Spleen (tissue), 11 donors: Measurements from ENCODE around the gene IFNLR1. TPM values are rescaled to one million over a fixed set of nuclear protein-coding genes. Genes with fewer than 3 reads are reported as not detected.

Source experiments
- DNase-seq: peaks from one replicate; pipeline ENCODE4 v3.0.0-alpha.2; 2020
- H3K27ac ChIP-seq, 8 donors: fragments of 200-600 bp; sonication (generic) in 7 of 8; 1 replicate in 4 of 8; 2 replicates in 4 of 8; pipeline versions ENCODE4 v1.5.0 to v1.8.0; 2016 to 2021; ENCODE audit warnings: inconsistent platforms in 4 of 8, mild to moderate bottlenecking in 4 of 8, moderate library complexity in 1 of 8
- H3K27me3 ChIP-seq, 7 donors: fragments of 200-600 bp; sonication (generic) in 6 of 7; replicated peaks in 1 of 7; 1 replicate in 4 of 7; 2 replicates in 3 of 7; pipeline versions ENCODE4 v1.5.0 to v1.8.0; 2016 to 2021; ENCODE audit warnings: inconsistent platforms in 3 of 7, mild to moderate bottlenecking in 1 of 7
- H3K36me3 ChIP-seq, 6 donors: fragments of 200-600 bp; sonication (generic) in 5 of 6; 1 replicate in 4 of 6; 2 replicates in 2 of 6; pipeline versions ENCODE4 v1.5.0 to v1.8.0; 2016 to 2021; ENCODE audit warnings: inconsistent platforms in 2 of 6
- H3K4me1 ChIP-seq, 6 donors: fragments of 200-600 bp; sonication (generic) in 5 of 6; 1 replicate in 3 of 6; 2 replicates in 3 of 6; pipeline versions ENCODE4 v1.5.0 to v1.8.0; 2016 to 2021; ENCODE audit warnings: inconsistent platforms in 3 of 6
- H3K4me3 ChIP-seq, 8 donors: fragments of 200-600 bp; sonication (generic) in 7 of 8; 1 replicate in 4 of 8; 2 replicates in 4 of 8; pipeline versions ENCODE4 v1.5.0 to v1.8.0; 2016 to 2021; ENCODE audit warnings: inconsistent platforms in 4 of 8, mild to moderate bottlenecking in 4 of 8, moderate library complexity in 2 of 8
- H3K9me3 ChIP-seq, 8 donors: fragments of 200-600 bp; sonication (generic) in 7 of 8; 1 replicate in 4 of 8; 2 replicates in 4 of 8; pipeline versions ENCODE4 v1.5.0 to v1.8.0; 2016 to 2021; ENCODE audit warnings: inconsistent platforms in 4 of 8
- CTCF ChIP-seq, 11 experiments: fragments of 200-600 bp in 7 of 11; fragments of 450-650 bp in 4 of 11; sonication (generic) in 4 of 11; IDR thresholded peaks in 8 of 11; conservative IDR thresholded peaks in 3 of 11; 1 replicate in 7 of 11; 2 replicates in 4 of 11; pipeline versions ENCODE4 v1.4.0 to v1.8.0; 2016 to 2021; ENCODE audit warnings: antibody characterized with exemption in 11 of 11, inconsistent platforms in 4 of 11, mild to moderate bottlenecking in 1 of 11
- POLR2A ChIP-seq, 3 donors: fragments of 450-650 bp; IDR thresholded peaks; one replicate each; pipeline ENCODE4 v1.5.1; 2017; ENCODE audit warnings: antibody characterized with exemption in 3 of 3, mild to moderate bottlenecking in 1 of 3
- POLR2AphosphoS5 ChIP-seq, 3 donors: sonication (generic); formaldehyde crosslinking; IDR thresholded peaks; one replicate each; pipeline ENCODE4 v1.5.1; 2017; ENCODE audit warnings: antibody characterized with exemption in 3 of 3
- WGBS, 5 donors: extraction: QIAGEN DNeasy Blood & Tissue Kit in 3 of 5; methylation state at CpG; one replicate each; pipeline versions ENCODE4 v1.1.5 to v1.1.7; 2013 to 2018; 5-methylcytosine and 5-hydroxymethylcytosine counted together
- intact Hi-C: fragments of 100-400 bp; cut with DNase I; formaldehyde crosslinking; loops from one replicate; pipeline ENCODE4 v1.15.0; 2023; ENCODE audit warnings: low total_unique reads
- polyA plus RNA-seq, 3 donors: library from polyadenylated mRNA; stranded (reverse); fragments of 200-250 nt; gene quantifications; one replicate each; pipeline ENCODE4 v1.2.1, GENCODE V29; 2013
- total RNA-seq, 7 donors: library from RNA; depleted of rRNA in 3 of 7; stranded (reverse); fragments of >200 nt in 3 of 7; fragmentation: NEBNext Ultra II Directional in 4 of 7; extraction: Animal tissue kit (Norgen Biotek cat#: 25700) in 4 of 7; gene quantifications; one replicate each; pipeline versions ENCODE4 v1.1.0 to v1.2.1, GENCODE V29; 2016 to 2021
- donor health status: healthy with polysubstance abuse.
- donor health status: DM: no; HTN: no; CAD: no; lungs with moderate emphysema.
- donor health status: DM: no; HTN: no; CAD: no.
- donor health status: Bipolar disorder and iron deficiency.
- donor health status: healthy.
- donor health status: DM: no; HTN: no; CAD: no.
- donor health status: DM: yes; HTN: yes; CAD: no.

The IFNLR1 gene
- total and polyA plus RNA-seq, 10 donors, result 1.7 to 8.9 (median 3.6) TPM

DNA sequence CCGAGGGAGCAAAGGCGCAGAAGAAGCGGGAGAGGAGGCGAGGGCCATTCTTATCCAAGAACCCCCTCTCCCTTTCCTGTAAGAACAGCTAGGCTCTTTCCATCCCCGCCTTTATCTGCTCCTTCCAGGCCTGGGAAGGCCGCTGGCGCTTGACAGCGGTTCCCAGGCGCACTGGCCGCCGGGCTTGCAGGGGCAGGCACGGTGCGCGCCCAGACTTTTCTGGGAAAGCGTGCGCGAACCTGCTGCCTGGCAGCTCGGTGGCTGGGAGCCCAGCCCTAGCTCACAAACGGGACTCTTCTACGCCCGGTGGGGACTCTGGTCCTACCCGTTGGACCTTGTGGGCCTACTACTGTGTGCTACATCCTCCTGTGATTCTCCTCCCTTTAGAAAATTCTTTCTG, 8.8 kb upstream of the IFNLR1 start:
- TF ChIP-seq CTCF (IDR thresholded peaks at IDR 0.05 in 8 of 11, conservative IDR thresholded peaks at IDR 0.05 in 3 of 11) (no peak), POLR2A (IDR thresholded peaks at IDR 0.05) (no peak), POLR2AphosphoS5 (IDR thresholded peaks at IDR 0.05) (no peak)
- Histone ChIP-seq H3K36me3 (no peaks in the 10 kb centered on the region), H3K9me3 (no peaks in the 10 kb centered on the region), H3K4me1 (peaks cover 0 to 56% (median 23%) of the 10 kb centered on the region in 6 donors), H3K4me3 (no peak overlapping the region), H3K27me3 (peaks cover 0 to 6% (median 0%) of the 10 kb centered on the region in 7 donors), H3K27ac (no peak overlapping the region)
- no peak for DNase-seq
- WGBS, 5 donors, result 75 to 82% (median 76%) methylated on average over 7 to 22 of the region's 22 CpGs
- intact Hi-C loops, result no loop called here

DNA sequence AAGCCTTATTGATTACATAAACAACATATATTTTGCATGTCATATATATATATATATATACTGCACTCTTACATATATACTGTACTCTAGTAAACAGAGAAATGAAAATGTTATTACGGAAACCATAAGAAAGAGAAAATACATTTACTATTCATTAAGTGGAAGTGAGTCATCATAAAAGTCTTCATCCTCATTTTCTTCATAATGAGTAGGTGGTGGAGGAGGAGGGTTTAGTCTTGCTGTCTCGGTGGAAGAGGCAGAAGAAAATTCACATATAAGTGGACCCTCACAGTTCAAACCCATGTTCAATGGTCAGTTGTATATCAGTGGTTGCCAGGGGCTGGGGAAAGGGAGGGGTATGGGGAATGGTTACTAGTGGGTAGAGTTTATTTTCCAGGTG, 8.0 kb upstream of the IFNLR1 start:
- intact Hi-C loops, result no loop called here
- H3K4me1 ChIP-seq, result peaks cover 0 to 64% (median 31%) of the 10 kb centered on the region in 6 donors
- no peaks in the 10 kb centered on the region for H3K9me3 ChIP-seq
- no peak overlapping the region for H3K27ac ChIP-seq
- peaks cover 0 to 6% (median 0%) of the 10 kb centered on the region in 7 donors for H3K27me3 ChIP-seq
- H3K4me3 ChIP-seq, result no peak overlapping the region
- no peak for DNase-seq
- WGBS, 5 donors, result 33 to 44% (median 38%) methylated on average over 2 of the region's 2 CpGs
- TF ChIP-seq POLR2A (IDR thresholded peaks at IDR 0.05), result no peak
- TF ChIP-seq POLR2AphosphoS5 (IDR thresholded peaks at IDR 0.05), result no peak
- H3K36me3 ChIP-seq, result no peaks in the 10 kb centered on the region

DNA sequence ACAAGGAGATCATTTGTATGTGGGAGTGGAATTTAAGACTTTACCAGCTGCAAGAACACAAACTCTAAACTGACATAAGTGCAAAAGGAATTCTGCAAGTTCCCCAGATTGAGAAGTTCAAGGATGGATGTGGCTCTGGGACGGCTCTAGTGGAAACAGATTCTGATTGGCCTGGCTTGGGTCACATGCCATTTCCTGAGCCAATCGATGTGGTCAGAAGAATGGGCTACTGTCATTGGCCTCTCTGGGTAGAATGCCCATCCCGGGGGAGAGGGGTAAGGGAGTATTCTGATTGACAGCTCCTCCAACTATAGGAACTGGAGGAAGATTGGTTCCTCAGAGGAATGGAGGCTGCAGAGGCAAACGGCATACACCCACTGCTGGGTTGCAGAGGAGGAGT, 6.0 kb upstream of the IFNLR1 start:
- Histone ChIP-seq H3K4me3 (no peak overlapping the region), H3K36me3 (no peaks in the 10 kb centered on the region), H3K4me1 (peaks cover 7 to 69% (median 42%) of the 10 kb centered on the region in 6 donors), H3K9me3 (no peaks in the 10 kb centered on the region), H3K27ac (no peak overlapping the region), H3K27me3 (peaks cover 0 to 5% (median 0%) of the 10 kb centered on the region in 7 donors)
- no peak for TF ChIP-seq CTCF (IDR thresholded peaks at IDR 0.05 in 8 of 11, conservative IDR thresholded peaks at IDR 0.05 in 3 of 11)
- no peak for TF ChIP-seq POLR2AphosphoS5 (IDR thresholded peaks at IDR 0.05)
- TF ChIP-seq POLR2A (IDR thresholded peaks at IDR 0.05), result no peak
- WGBS, 5 donors, result 52 to 67% (median 62%) methylated on average over 3 to 4 of the region's 4 CpGs
- intact Hi-C loops, result no loop called here
- DNase-seq, result no peak

DNA sequence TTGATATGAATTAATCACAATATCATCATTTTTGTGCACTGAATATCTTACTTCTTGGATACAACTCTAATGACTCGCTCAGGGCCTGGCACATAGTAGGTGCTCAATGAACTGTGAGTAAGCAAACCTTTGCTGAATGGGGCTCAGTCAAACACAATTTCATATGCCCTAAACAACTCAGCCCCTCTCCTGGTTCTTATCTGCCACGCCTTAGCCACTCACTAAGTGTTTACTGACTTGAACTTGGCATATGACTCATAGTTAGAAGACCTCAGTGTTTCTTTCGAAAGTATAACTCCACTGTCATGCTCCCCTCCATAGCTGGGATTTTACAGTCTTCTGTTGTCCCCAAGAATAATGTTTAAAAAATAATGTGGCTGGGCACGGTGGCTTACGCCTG, 4.8 kb upstream of the IFNLR1 start:
- Histone ChIP-seq H3K27ac (peak overlapping the region in 4 of 8 donors; percentile 75 to 86 (median 82)), H3K4me3 (no peak overlapping the region), H3K9me3 (no peaks in the 10 kb centered on the region), H3K4me1 (peaks cover 10 to 69% (median 49%) of the 10 kb centered on the region in 6 donors), H3K27me3 (peaks cover 0 to 17% (median 8%) of the 10 kb centered on the region in 7 donors), H3K36me3 (no peaks in the 10 kb centered on the region)
- intact Hi-C loops, result no loop called here
- DNase-seq, result no peak
- 66 to 74% (median 68%) methylated on average over 5 of the region's 5 CpGs for WGBS, 5 donors
- TF ChIP-seq POLR2A (IDR thresholded peaks at IDR 0.05) (no peak), POLR2AphosphoS5 (IDR thresholded peaks at IDR 0.05) (no peak), CTCF (IDR thresholded peaks at IDR 0.05 in 8 of 11, conservative IDR thresholded peaks at IDR 0.05 in 3 of 11) (no peak)
